PC-3 (cell line): ENCODE results near the gene EMC9.

Experiments
- EZH2 ChIP-seq: fragments of 300-600 bp; sonication (generic); IDR thresholded peaks from one replicate; pipeline ENCODE4 v1.6.1; 2017; ENCODE audit warnings: antibody characterized with exemption, mild to moderate bottlenecking, low read length; ENCODE audit not compliant: unreplicated experiment
- TF ChIP-seq, protein P1 (sequence below): fragments of 300-600 bp; sonication (generic); conservative IDR thresholded peaks from 2 replicates; pipeline ENCODE4 v1.5.1; 2017; ENCODE audit warnings: antibody characterized with exemption, low read depth, mild to moderate bottlenecking, low read length

DNA sequence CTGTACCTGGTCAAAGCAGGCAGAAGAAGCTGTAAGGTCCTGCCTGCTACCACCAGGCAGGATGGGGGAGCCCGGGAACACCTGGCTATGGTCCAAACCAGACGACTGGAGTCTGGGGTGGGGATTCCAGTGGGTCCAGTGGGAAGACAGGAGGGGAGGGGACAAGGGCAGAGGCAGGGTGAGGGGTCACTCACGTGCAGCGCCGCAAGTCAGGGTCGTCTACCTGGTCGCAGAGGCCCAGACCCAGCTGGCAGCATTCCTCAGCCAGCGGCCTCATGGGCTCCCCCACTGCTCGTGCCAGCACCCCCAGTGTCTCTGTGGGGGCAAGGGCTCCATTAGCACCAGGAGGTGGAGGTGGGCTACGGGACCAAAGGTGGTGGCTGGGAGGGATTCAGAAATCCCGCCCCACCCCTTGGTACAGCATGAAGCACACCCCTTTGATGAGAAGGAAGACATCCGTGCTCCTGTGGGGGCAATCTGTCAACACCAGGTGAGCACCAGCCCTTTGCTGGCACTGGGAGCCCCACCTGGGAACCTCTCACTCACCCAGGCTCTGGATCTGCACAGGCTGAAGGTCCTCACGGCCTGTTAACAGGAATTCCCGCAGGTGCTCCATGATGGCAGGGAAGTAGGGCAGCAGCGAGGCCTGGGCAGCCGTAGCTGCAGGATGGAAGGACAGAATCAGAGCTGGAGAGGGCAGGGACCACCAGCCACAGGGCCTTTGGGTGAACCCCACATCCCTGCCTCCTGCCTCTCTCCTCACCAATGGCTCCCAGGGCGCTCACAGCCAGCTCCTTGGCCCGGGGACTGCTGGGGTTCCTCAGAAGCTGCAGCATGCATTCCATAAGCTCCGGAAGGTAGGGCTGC, 42.9 kb upstream of the EMC9 start:
- TF ChIP-seq, protein P1, sequence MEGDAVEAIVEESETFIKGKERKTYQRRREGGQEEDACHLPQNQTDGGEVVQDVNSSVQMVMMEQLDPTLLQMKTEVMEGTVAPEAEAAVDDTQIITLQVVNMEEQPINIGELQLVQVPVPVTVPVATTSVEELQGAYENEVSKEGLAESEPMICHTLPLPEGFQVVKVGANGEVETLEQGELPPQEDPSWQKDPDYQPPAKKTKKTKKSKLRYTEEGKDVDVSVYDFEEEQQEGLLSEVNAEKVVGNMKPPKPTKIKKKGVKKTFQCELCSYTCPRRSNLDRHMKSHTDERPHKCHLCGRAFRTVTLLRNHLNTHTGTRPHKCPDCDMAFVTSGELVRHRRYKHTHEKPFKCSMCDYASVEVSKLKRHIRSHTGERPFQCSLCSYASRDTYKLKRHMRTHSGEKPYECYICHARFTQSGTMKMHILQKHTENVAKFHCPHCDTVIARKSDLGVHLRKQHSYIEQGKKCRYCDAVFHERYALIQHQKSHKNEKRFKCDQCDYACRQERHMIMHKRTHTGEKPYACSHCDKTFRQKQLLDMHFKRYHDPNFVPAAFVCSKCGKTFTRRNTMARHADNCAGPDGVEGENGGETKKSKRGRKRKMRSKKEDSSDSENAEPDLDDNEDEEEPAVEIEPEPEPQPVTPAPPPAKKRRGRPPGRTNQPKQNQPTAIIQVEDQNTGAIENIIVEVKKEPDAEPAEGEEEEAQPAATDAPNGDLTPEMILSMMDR = no peak
- no peak for TF ChIP-seq EZH2
